H1 (cell line): Measurements from ENCODE around the gene SORL1-AS1.

Experiments
- ASH2L ChIP-seq: fragments of 200-600, 300-600 bp; sonication (generic); IDR thresholded peaks from one replicate; pipeline ENCODE4 v1.7.1; 2017; ENCODE audit warnings: low read length
- BRCA1 ChIP-seq: IDR thresholded peaks from 2 replicates; pipeline ENCODE4 v1.6.1; 2012; ENCODE audit warnings: low read depth, low read length, improper control_type of control experiment
- CHD1 ChIP-seq: IDR thresholded peaks from 2 replicates; pipeline ENCODE4 v1.6.1; 2012; ENCODE audit warnings: low read depth, low read length, improper control_type of control experiment
- GABPA ChIP-seq: IDR thresholded peaks from 2 replicates; pipeline ENCODE4 v1.6.1; 2011; ENCODE audit warnings: mild to moderate bottlenecking, low read length, moderate library complexity, borderline replicate concordance; ENCODE audit not compliant: insufficient read depth
- KDM1A ChIP-seq: fragments of 200-600, 300-600 bp; sonication (generic); IDR thresholded peaks from 2 replicates; pipeline ENCODE4 v1.7.1; 2016; ENCODE audit warnings: mild to moderate bottlenecking, low read length, borderline replicate concordance
- KDM5A ChIP-seq: fragments of 200-600 bp; IDR thresholded peaks from 2 replicates; pipeline ENCODE4 v1.7.1; 2012; ENCODE audit warnings: mild to moderate bottlenecking, low read length, inconsistent platforms, mixed read lengths
- SIRT6 ChIP-seq: IDR thresholded peaks from one replicate; pipeline ENCODE4 v1.7.1; 2012; ENCODE audit warnings: low read length, inconsistent platforms
- TCF12 ChIP-seq: IDR thresholded peaks from 2 replicates; pipeline ENCODE4 v1.6.1; 2011; ENCODE audit warnings: low read depth, mild to moderate bottlenecking, low read length
- TEAD4 ChIP-seq: IDR thresholded peaks from 2 replicates; pipeline ENCODE4 v1.6.1; 2012; ENCODE audit warnings: low read depth, low read length, inconsistent platforms, mixed read lengths
- TF ChIP-seq, protein P1 (sequence below), 3 experiments: IDR thresholded peaks; 1 replicate in 2 of 3; 2 replicates in 1 of 3; pipeline versions ENCODE4 v1.5.1 to v1.6.1; 2011; ENCODE audit warnings: low read length in 3 of 3, mild to moderate bottlenecking in 3 of 3, inconsistent platforms in 2 of 3, low read depth in 1 of 3, moderate library complexity in 1 of 3; ENCODE audit not compliant: insufficient read depth in 1 of 3; ENCODE audit errors: control extremely low read depth in 1 of 3

Gene SORL1-AS1

DNA sequence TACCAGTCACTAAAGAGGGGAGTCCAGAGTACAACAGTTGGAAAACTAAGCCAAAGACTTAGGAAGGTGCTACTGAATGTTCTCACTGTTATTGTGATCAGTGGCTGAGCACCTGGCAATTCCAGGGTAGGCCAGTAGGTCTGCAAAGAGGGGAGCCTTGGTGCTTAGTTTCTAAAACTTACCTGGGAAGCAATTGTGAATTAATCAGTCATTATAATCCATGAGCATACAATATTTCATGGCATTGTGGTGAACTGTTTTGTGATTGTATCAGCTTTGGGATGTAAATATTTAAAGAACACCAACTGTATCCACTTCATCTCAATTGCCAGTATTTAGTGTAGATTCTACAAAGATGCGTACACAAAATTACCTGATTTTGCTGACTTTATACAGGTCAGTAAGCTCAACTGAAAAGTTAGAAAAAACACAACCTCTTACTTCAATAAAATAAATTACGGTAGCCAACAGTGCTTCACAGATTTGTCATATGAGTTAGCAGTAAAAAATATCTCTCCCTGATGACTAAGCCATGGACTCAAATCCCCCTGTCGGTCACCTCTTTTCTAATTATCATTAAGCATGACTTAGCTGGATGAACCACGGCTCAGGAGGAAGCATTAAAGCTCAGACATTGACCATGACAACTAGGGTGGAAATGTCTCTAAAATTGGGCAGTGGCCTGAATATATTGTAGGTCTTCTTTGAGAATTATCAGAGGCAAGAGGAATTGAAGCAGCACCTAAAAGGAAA, 31.4 kb downstream of the SORL1-AS1 start (continued):
- TF ChIP-seq, protein P1, sequence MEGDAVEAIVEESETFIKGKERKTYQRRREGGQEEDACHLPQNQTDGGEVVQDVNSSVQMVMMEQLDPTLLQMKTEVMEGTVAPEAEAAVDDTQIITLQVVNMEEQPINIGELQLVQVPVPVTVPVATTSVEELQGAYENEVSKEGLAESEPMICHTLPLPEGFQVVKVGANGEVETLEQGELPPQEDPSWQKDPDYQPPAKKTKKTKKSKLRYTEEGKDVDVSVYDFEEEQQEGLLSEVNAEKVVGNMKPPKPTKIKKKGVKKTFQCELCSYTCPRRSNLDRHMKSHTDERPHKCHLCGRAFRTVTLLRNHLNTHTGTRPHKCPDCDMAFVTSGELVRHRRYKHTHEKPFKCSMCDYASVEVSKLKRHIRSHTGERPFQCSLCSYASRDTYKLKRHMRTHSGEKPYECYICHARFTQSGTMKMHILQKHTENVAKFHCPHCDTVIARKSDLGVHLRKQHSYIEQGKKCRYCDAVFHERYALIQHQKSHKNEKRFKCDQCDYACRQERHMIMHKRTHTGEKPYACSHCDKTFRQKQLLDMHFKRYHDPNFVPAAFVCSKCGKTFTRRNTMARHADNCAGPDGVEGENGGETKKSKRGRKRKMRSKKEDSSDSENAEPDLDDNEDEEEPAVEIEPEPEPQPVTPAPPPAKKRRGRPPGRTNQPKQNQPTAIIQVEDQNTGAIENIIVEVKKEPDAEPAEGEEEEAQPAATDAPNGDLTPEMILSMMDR (IDR thresholded peaks at IDR 0.05; ENCODE audit: control extremely low read depth in 1 of 3, insufficient read depth in 1 of 3, low read depth in 1 of 3, low read length in 3 of 3) = peak in 2 of 3 experiments; percentile 8 to 45; a peak in 2 of 4 replicates
- TF ChIP-seq KDM5A (no peak), CHD1 (no peak), TEAD4 (no peak), GABPA (no peak), TCF12 (no peak), KDM1A (no peak), SIRT6 (no peak), ASH2L (no peak), BRCA1 (no peak)
